NCI-H526 treated with DMSO at 0.1 percent for 48 hours (cell line): ENCODE data around the gene KRT78.
A peak's percentile ranks its signal among the peaks of the same experiment; 100 is the strongest.
"Not testable (repeated sequence)": the region's sequence is repeated elsewhere in the genome, so short reads cannot be mapped to it uniquely, and the experiment has no call there.

ENCODE experiments used
- DNase-seq: peaks from one replicate; lab custom pipeline; 2025; lab: John Stamatoyannopoulos, UW

KRT78 gene

GRCh38 chr12:52871291-52872039 lies 22.7 kb upstream of the KRT78 start:
- no peak for DNase-seq

DNA sequence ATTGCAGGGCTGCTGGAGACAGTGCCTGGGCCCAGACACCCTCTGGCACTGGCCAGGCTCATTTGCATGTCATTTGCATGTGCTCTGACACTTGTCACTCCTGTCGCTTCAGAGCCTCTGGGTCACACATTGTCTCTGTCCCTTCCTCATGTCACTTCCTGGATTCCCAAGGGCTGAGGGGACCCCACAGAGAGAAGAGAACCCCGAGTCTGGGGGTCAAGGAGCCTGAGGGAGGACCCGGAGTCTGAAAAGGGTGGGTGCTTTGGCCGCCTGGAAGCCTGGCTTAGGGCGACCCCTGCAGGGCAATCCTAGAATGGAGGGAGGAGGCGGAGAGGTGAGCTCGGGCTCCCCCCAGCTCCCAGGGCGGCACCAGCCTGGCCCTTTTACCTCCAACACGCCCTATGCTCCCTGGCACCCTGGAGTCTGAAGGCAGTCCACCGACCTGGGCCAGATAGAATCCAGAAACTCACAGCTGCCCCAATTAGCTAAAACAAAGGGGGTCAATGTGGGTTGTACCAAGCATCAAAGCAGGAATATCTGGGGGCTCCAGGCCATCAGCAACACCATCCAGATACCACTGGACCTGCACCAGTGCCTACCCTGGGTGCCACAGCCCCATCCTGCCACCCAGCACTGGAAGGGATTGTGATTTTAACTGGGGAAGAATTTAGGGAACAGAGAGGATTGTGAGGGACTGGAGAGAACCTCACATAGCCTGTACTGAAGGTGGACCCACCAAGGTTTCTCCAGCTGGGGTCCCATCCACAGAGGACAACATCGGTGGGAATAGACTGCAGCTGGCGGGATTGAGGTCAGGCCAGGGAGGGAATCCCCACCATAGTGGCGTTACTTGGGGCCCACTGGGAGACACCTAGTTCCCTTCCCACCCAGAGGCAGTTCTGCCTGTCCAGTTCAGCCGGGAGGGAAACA lies 21.8 kb upstream of the KRT78 start:
- DNase-seq, result peak; percentile 93

GRCh38 chr12:52867642-52868041 lies 18.8 kb upstream of the KRT78 start:
- DNase-seq, result no peak

GRCh38 chr12:52867152-52867551 lies 18.4 kb upstream of the KRT78 start:
- DNase-seq, result no peak

- DNase-seq, result peak; percentile 76
These were observed 16.5 kb upstream of the KRT78 start for GRCh38 chr12:52865090-52865944.

DNA sequence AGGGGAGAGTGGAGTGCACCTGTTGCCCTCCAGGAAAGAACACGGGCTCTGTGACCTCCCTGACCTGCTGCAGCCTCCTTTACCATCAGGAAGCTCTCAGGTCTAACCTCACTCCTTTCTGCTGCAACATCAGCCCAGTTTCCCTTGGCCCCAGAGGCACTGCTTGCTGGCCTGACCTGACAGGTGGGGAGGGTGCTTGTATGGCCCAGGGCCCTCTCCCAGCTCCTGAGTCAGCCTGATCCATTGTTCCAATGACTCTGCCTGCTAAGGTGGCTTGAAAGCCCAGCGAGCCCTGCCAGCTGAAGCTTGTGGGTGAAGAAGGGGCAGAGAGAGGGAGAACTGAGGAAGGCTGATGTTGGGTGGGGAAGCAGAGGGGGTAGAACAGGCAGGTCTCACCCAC lies 13.2 kb upstream of the KRT78 start:
- DNase-seq, result no peak

DNA sequence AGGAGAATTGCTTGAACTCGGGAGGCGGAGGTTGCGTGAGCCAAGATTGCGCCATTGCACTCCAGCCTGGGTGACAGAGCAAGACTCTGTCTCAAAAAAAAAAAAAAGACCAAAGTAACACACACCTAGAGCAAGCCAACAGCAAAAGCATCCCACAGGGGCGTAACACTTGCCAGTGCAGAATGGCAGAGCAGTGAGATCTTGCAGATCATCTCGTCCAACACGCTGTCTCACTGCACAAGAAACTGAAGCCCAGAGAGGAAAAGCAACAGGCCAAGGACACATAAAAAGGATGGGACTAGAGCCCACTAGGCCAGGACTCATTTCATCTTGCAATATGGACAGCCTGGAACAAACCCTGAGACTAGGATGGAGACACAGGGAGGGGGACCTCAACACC lies 12.7 kb upstream of the KRT78 start:
- DNase-seq, result no peak

GRCh38 chr12:52860102-52860823 lies 11.5 kb upstream of the KRT78 start:
- DNase-seq, result no peak

GRCh38 chr12:52857500-52857899 lies 8.7 kb upstream of the KRT78 start:
- DNase-seq, result no peak

GRCh38 chr12:52856787-52857186 lies 8.0 kb upstream of the KRT78 start:
- no peak for DNase-seq

- not testable (repeated sequence) for DNase-seq
These were observed 7.3 kb upstream of the KRT78 start for GRCh38 chr12:52856077-52856476.

- no peak for DNase-seq
These were observed 3.0 kb upstream of the KRT78 start for GRCh38 chr12:52851787-52852186.

- no peak for DNase-seq
These were observed 1.9 kb upstream of the KRT78 start for GRCh38 chr12:52850681-52851080.

- DNase-seq, result no peak
These were observed 717 bp upstream of the KRT78 start for GRCh38 chr12:52849511-52849910.

- no peak for DNase-seq
These were observed 1.3 kb downstream of the KRT78 start for GRCh38 chr12:52847335-52848102.

GRCh38 chr12:52846356-52846970 lies 2.3 kb downstream of the KRT78 start:
- DNase-seq, result no peak

DNA sequence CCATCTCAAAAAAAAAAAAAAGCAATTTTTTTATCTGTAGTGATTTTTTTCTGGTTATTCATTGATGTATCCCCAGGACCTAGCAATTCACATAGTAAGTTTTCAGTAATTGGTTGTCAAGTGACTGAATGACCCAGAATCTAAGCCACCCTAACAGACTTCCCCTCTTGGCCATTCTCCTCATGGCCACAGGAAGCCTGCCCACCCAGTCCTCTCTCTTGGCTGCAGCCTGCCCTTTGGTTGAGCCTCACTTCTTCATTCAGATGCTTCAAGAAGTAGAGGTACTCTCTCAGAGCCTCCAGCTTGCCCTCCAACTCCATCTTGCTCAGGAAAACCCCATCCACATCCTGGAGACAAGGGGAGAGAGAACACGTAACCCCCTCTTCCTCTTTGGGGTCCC lies 2.8 kb downstream of the KRT78 start:
- no peak for DNase-seq

DNA sequence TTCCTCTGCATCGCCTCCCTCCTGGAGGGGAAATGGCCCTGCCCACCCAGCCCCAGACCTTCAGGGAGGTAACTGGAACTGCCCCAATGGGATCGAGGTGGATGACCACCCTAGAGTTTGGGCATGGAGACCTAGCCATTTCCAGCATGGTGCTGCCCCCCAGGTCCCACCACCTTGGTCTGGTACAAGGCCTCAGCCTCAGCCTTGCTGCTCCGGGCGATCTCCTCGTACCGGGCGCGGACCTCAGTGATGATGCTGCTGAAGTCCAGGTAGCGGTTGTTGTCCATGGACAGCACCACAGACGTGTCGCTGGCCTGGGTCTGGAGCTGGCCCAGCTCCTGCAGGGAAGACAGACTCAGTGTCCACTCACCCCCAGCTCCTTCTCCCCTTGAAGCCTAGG lies 4.4 kb downstream of the KRT78 start:
- DNase-seq, result no peak

- DNase-seq, result no peak
These were observed 9.2 kb downstream of the KRT78 start for GRCh38 chr12:52839436-52840105.
